ENCODE measurements around the gene ACHE.

DNA sequence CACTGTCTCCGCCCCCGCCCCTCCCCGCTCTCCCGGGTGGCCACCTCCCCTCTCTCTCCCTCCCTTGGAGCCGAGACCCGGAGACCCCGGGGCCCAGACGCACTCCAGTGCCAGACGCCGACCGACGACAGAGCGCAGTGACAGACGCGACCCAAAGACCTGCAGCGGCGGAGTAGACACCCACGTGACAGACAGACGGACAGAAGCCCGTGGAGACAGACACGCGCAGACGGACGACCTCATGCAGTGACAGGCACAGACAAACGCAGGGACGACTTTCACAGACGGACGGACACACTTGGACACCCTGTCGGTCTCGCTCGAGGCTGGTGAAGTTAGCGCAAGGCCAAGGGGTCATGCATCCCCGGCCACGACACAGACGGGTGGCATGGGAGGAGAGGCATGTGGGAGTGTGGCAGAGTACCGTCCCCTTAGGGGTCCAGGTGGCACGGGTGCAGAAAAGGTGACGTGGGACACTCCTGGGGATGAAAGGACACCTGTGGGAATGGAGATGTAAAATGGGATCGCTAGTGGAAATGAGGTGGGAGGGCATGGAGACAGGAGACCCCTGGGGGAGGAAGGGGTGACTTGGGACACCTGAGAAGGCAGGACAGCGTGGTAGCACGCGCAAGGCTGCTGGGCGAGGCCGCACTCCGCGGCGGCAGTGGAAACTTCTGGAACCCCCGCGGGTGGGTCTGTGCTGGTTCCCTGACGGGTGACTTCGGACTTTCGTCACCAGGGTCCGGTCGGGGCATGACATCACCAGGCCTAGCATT is 456 bp upstream of the ACHE start:
- TF ChIP-seq CSDC2 (CRISPR knock-in tag; IDR thresholded peaks at IDR 0.05) (no peak), SNAI2 (CRISPR knock-in tag; IDR thresholded peaks at IDR 0.05) (no peak), RARB (CRISPR knock-in tag; IDR thresholded peaks at IDR 0.05) (no peak), BACH2 (CRISPR knock-in tag; IDR thresholded peaks at IDR 0.05; ENCODE audit: borderline replicate concordance) (no peak), POU6F1 (CRISPR knock-in tag; IDR thresholded peaks at IDR 0.05; ENCODE audit: borderline replicate concordance, low read depth) (no peak), PPARA (CRISPR knock-in tag; IDR thresholded peaks at IDR 0.05; ENCODE audit: borderline replicate concordance) (no peak), ZNF70 (CRISPR knock-in tag; IDR thresholded peaks at IDR 0.05) (no peak), CSRNP3 (CRISPR knock-in tag; IDR thresholded peaks at IDR 0.05) (no peak), TCF4 (CRISPR knock-in tag; IDR thresholded peaks at IDR 0.05; ENCODE audit: borderline replicate concordance) (no peak), ARNTL (CRISPR knock-in tag; IDR thresholded peaks at IDR 0.05; ENCODE audit: borderline replicate concordance, low read depth) (no peak)
- TF ChIP-seq, protein P1, sequence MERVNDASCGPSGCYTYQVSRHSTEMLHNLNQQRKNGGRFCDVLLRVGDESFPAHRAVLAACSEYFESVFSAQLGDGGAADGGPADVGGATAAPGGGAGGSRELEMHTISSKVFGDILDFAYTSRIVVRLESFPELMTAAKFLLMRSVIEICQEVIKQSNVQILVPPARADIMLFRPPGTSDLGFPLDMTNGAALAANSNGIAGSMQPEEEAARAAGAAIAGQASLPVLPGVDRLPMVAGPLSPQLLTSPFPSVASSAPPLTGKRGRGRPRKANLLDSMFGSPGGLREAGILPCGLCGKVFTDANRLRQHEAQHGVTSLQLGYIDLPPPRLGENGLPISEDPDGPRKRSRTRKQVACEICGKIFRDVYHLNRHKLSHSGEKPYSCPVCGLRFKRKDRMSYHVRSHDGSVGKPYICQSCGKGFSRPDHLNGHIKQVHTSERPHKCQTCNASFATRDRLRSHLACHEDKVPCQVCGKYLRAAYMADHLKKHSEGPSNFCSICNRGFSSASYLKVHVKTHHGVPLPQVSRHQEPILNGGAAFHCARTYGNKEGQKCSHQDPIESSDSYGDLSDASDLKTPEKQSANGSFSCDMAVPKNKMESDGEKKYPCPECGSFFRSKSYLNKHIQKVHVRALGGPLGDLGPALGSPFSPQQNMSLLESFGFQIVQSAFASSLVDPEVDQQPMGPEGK (CRISPR knock-in tag; IDR thresholded peaks at IDR 0.05; ENCODE audit: borderline replicate concordance), result no peak

All from SK-N-SH treated with all-trans-retinoic acid at 6 μM for 48 hours (cell line).